Breast epithelium (tissue), 4 donors: ENCODE results near the gene KLHDC8A. TPM values are rescaled to one million over a fixed set of nuclear protein-coding genes. Genes with fewer than 3 reads are reported as not detected.
"Not testable (repeated sequence)": the region's sequence is repeated elsewhere in the genome, so short reads cannot be mapped to it uniquely, and the experiment has no call there.

Source experiments
- DNase-seq, 2 donors: peaks; one replicate each; pipeline ENCODE4 v3.0.0-alpha.2; 2019; ENCODE audit warnings: low spot score in 2 of 2
- H3K27ac ChIP-seq, 2 donors: fragments of 200-600 bp; sonication (generic) in 1 of 2; one replicate each; pipeline ENCODE4 v1.5.1; 2016 to 2019; ENCODE audit warnings: mild to moderate bottlenecking in 1 of 2
- H3K27me3 ChIP-seq, 2 donors: fragments of 200-600 bp; sonication (generic) in 1 of 2; one replicate each; pipeline versions ENCODE4 v1.5.1 to v1.6.0; 2017 to 2019; ENCODE audit warnings: control low read depth in 1 of 2, mild to moderate bottlenecking in 1 of 2
- H3K36me3 ChIP-seq: fragments of 200-600 bp; one replicate; pipeline ENCODE4 v1.5.1; 2019
- H3K4me1 ChIP-seq, 2 donors: fragments of 200-600 bp; sonication (generic); one replicate each; pipeline ENCODE4 v1.5.1; 2016 to 2019; ENCODE audit warnings: control low read depth in 1 of 2
- H3K4me3 ChIP-seq, 3 donors: fragments of 200-600 bp; sonication (generic); 1 replicate in 2 of 3; 2 replicates in 1 of 3; pipeline ENCODE4 v1.5.1; 2016 to 2019; ENCODE audit warnings: mild to moderate bottlenecking in 3 of 3, moderate library complexity in 2 of 3
- H3K9me3 ChIP-seq, 2 donors: fragments of 200-600 bp; sonication (generic) in 1 of 2; one replicate each; pipeline ENCODE4 v1.5.1; 2016 to 2019; ENCODE audit warnings: control low read depth in 1 of 2
- POLR2A ChIP-seq: fragments of 450-650 bp; IDR thresholded peaks from one replicate; pipeline ENCODE4 v1.6.1; 2016; ENCODE audit warnings: antibody characterized with exemption, mild to moderate bottlenecking, moderate library complexity
- POLR2AphosphoS5 ChIP-seq, 3 donors: sonication (generic); formaldehyde crosslinking; IDR thresholded peaks; one replicate each; pipeline ENCODE4 v1.6.1; 2017; ENCODE audit warnings: antibody characterized with exemption in 3 of 3
- intact Hi-C: fragments of 100-400 bp; cut with DNase I; formaldehyde crosslinking; loops from one replicate; pipeline ENCODE4 v1.15.1; 2023; ENCODE audit warnings: low total_unique reads
- total RNA-seq, 3 donors: library from RNA; depleted of rRNA; stranded (reverse); fragments of >200 nt; gene quantifications; one replicate each; pipeline ENCODE4 v1.1.0, GENCODE V29; 2016
- TF ChIP-seq, protein P1 (sequence below), 3 donors: fragments of 450-650 bp; IDR thresholded peaks; one replicate each; pipeline ENCODE4 v1.5.1; 2016 to 2017; ENCODE audit warnings: antibody characterized with exemption in 3 of 3, mild to moderate bottlenecking in 3 of 3, moderate library complexity in 3 of 3

The KLHDC8A gene
- total RNA-seq, 3 donors from 2014 or later = not detected

DNA sequence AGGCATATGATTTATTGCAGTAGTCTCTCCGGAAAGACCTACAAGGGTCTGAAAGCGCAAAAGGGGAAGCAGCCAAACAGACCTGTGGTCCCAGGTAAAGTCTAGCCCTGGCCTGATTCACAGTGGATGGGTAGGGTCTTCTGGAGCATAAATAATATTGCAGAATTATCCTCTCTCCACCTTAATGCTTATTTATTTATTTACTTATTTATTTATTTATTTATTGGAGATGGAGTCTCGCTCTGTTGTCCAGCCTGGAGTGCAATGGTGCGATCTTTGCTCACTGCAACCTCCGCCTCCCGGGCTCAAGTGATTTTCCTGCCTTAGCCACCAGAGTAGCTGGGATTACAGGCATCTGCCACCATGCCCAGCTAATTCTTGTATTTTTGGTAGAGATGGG is 11.8 kb upstream of the KLHDC8A start:
- no peak overlapping the region for H3K27ac ChIP-seq
- no peaks in the 10 kb centered on the region for H3K9me3 ChIP-seq
- H3K4me1 ChIP-seq = no peaks in the 10 kb centered on the region
- no peak overlapping the region for H3K4me3 ChIP-seq
- intact Hi-C loops = no loop called here
- no peaks in the 10 kb centered on the region for H3K27me3 ChIP-seq
- H3K36me3 ChIP-seq = no peaks in the 10 kb centered on the region
- no peak for TF ChIP-seq POLR2A
- TF ChIP-seq POLR2AphosphoS5 (IDR thresholded peaks at IDR 0.05) = no peak
- TF ChIP-seq, protein P1, sequence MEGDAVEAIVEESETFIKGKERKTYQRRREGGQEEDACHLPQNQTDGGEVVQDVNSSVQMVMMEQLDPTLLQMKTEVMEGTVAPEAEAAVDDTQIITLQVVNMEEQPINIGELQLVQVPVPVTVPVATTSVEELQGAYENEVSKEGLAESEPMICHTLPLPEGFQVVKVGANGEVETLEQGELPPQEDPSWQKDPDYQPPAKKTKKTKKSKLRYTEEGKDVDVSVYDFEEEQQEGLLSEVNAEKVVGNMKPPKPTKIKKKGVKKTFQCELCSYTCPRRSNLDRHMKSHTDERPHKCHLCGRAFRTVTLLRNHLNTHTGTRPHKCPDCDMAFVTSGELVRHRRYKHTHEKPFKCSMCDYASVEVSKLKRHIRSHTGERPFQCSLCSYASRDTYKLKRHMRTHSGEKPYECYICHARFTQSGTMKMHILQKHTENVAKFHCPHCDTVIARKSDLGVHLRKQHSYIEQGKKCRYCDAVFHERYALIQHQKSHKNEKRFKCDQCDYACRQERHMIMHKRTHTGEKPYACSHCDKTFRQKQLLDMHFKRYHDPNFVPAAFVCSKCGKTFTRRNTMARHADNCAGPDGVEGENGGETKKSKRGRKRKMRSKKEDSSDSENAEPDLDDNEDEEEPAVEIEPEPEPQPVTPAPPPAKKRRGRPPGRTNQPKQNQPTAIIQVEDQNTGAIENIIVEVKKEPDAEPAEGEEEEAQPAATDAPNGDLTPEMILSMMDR (IDR thresholded peaks at IDR 0.05) = no peak
- no peak for DNase-seq

DNA sequence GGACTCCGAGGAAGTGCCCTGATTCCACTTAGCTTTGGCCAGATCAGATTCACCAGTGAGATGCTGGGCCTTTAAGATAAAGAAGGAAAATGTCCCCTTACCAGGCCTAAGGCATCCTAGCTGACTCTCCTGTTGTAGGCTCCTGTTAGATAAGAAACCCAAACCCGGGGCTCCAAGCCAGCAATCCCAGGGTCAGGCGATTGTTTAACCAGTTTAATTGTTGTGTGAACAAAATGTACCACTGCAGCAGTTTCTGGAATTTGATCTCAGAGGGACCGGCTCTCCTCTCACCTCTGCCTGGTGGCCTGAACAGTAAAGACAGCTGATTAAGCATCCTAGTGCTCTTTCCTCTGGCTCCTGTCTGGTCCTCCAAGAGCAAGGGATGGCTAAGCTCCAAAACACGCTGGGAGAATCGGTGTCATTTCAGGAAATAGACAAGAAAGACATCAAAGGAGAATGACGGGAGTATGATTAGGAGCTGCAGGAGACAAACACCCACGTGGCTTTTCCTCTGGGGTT is 9.3 kb upstream of the KLHDC8A start:
- Histone ChIP-seq H3K27me3 (no peaks in the 10 kb centered on the region), H3K9me3 (no peaks in the 10 kb centered on the region), H3K4me3 (no peak overlapping the region), H3K27ac (no peak overlapping the region), H3K4me1 (no peaks in the 10 kb centered on the region), H3K36me3 (no peaks in the 10 kb centered on the region)
- DNase-seq = no peak
- intact Hi-C loops = no loop called here
- no peak for TF ChIP-seq POLR2A
- TF ChIP-seq POLR2AphosphoS5 (IDR thresholded peaks at IDR 0.05) = no peak
- TF ChIP-seq, protein P1 (IDR thresholded peaks at IDR 0.05) = no peak

DNA sequence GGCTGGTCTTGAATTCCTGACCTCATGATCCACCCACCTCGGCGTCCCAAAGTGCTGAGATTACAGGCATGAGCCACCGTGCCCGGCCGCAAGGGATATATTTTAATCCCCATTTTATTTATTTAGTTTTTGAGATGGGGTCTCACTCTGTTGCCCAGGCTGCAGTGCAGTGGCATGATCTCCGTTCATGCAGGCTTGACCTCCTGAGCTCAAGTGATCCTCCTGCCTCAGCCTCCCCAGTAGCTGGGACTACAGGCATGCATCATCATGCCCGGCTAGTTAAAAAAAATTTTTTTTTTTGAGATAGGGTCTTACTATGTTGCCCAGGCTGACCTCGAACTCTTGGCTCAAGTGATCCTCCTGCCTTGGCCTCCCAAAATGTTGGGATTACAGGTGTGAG is 8.4 kb upstream of the KLHDC8A start:
- H3K27me3 ChIP-seq, H3K36me3 ChIP-seq, H3K27ac ChIP-seq, H3K4me3 ChIP-seq, intact Hi-C loops, H3K9me3 ChIP-seq, DNase-seq, H3K4me1 ChIP-seq: not testable (repeated sequence)

DNA sequence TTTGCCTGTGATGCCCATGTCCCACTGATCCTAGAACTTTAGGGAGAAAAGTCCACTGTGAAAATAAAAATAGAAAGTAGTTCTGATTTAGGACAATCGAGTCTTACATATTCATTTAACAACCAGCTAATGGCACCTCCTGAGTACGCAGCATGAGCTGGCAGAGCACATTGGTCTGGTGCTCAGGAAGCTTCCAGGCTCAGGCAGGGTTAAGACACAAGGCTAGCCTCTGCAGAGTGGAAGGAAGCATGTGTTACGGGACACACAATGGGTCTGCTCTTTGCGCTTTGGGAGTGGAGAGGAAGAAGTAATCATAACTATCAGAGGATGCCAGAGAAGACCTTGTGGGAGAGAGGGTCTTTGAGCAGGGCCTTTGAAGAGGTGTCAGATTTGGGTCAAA is 4.2 kb upstream of the KLHDC8A start:
- no peaks in the 10 kb centered on the region for H3K9me3 ChIP-seq
- DNase-seq = no peak
- TF ChIP-seq POLR2A = no peak
- TF ChIP-seq, protein P1 (IDR thresholded peaks at IDR 0.05) = no peak
- no peak for TF ChIP-seq POLR2AphosphoS5 (IDR thresholded peaks at IDR 0.05)
- intact Hi-C loops = no loop called here
- no peak overlapping the region for H3K4me3 ChIP-seq
- H3K4me1 ChIP-seq = peaks cover 5% of the 10 kb centered on the region in 2 donors
- H3K27me3 ChIP-seq = no peaks in the 10 kb centered on the region
- no peaks in the 10 kb centered on the region for H3K36me3 ChIP-seq
- no peak overlapping the region for H3K27ac ChIP-seq

DNA sequence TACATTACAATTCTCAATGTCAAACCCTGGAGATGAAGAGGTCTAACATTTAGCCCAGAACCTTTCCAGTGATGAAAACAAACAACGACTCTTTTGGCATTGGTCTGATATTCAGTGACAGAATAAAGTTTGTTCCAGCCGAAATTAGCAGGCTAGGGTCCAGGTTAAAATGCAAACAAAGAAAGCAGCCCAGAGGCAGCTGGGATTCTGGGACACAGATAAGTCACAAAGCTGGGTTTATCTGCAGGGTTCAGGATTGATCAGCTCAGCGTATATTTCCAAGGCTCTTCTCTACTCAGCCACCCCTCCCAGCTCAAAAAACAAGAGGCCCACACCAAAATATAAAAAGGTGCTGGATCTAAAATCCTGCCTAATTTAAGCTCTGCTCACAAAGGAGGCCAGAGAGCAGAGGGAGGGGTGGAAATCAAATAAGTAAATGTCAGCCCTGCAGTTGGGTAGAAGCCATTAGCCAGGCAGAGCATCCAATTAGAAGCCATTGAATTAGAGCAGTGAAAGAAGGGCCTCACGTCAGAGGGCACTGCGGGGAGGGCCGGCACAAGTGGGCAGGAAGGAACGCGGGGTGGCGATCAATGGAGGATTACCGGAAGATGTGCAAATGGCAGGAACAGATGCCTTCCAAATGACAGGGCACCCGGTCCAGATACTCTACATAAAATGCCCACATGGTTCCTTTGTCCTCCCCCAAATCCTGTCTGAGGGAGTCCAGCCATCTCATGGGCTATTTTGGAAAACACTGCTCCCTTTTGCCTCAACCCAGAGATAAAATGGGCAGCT is 3.2 kb upstream of the KLHDC8A start:
- H3K36me3 ChIP-seq = no peaks in the 10 kb centered on the region
- TF ChIP-seq POLR2A = no peak
- TF ChIP-seq, protein P1 (IDR thresholded peaks at IDR 0.05) = no peak
- TF ChIP-seq POLR2AphosphoS5 (IDR thresholded peaks at IDR 0.05) = no peak
- H3K27ac ChIP-seq = no peak overlapping the region
- H3K4me3 ChIP-seq = no peak overlapping the region
- H3K4me1 ChIP-seq = peaks cover 5% of the 10 kb centered on the region in 2 donors
- no peaks in the 10 kb centered on the region for H3K9me3 ChIP-seq
- no peaks in the 10 kb centered on the region for H3K27me3 ChIP-seq
- no peak for DNase-seq
- intact Hi-C loops = no loop called here
